Sigmoid colon (tissue), 4 donors: ENCODE measurements around the gene SNRPD3.
"Not testable (repeated sequence)": the region's sequence is repeated elsewhere in the genome, so short reads cannot be mapped to it uniquely, and the experiment has no call there.

Experiments
- EP300 ChIP-seq, 4 donors: sonication (generic); formaldehyde crosslinking; IDR thresholded peaks; one replicate each; pipeline ENCODE4 v1.6.1; 2017; ENCODE audit warnings: antibody characterized with exemption in 4 of 4
- POLR2A ChIP-seq, 2 donors: fragments of 450-650 bp; IDR thresholded peaks; one replicate each; pipeline ENCODE4 v1.6.1; 2016; ENCODE audit warnings: antibody characterized with exemption in 2 of 2, mild to moderate bottlenecking in 2 of 2, moderate library complexity in 2 of 2
- TF ChIP-seq, protein P1 (sequence below), 4 experiments: fragments of 450-650 bp in 3 of 4; fragments of 200-600 bp in 1 of 4; IDR thresholded peaks; one replicate each; pipeline ENCODE4 v1.5.1; 2016 to 2019; ENCODE audit warnings: antibody characterized with exemption in 4 of 4, mild to moderate bottlenecking in 3 of 4, moderate library complexity in 2 of 4

DNA sequence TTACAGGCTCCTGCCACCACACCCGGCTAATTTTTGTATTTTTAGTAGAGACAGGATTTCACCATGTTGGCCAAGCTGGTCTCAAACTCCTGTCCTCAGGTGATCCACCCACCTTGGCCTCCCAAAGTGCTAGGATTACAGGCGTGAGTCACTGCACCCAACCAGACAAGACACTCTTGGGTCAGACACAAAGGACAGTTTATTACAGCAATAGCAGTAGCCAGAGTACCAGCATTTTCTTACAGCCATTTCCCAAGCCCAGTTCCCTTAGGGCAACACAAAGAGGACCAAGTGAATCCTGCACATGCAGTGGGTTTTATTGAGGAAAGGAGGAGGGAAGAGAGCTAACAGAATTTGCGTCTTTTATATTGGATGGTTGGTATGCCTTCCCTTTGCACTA, 24.8 kb upstream of the SNRPD3 start:
- TF ChIP-seq, protein P1, sequence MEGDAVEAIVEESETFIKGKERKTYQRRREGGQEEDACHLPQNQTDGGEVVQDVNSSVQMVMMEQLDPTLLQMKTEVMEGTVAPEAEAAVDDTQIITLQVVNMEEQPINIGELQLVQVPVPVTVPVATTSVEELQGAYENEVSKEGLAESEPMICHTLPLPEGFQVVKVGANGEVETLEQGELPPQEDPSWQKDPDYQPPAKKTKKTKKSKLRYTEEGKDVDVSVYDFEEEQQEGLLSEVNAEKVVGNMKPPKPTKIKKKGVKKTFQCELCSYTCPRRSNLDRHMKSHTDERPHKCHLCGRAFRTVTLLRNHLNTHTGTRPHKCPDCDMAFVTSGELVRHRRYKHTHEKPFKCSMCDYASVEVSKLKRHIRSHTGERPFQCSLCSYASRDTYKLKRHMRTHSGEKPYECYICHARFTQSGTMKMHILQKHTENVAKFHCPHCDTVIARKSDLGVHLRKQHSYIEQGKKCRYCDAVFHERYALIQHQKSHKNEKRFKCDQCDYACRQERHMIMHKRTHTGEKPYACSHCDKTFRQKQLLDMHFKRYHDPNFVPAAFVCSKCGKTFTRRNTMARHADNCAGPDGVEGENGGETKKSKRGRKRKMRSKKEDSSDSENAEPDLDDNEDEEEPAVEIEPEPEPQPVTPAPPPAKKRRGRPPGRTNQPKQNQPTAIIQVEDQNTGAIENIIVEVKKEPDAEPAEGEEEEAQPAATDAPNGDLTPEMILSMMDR (IDR thresholded peaks at IDR 0.05): not testable (repeated sequence)
- TF ChIP-seq EP300, POLR2A (IDR thresholded peaks at IDR 0.05): not testable (repeated sequence)
